ENCODE data around the gene KCNG4. TPM values are rescaled to one million over a fixed set of nuclear protein-coding genes. Genes with fewer than 3 reads are reported as not detected.

The KCNG4 gene
- total and polyA plus RNA-seq, 8 donors = 0.02 TPM; not detected in 7

DNA sequence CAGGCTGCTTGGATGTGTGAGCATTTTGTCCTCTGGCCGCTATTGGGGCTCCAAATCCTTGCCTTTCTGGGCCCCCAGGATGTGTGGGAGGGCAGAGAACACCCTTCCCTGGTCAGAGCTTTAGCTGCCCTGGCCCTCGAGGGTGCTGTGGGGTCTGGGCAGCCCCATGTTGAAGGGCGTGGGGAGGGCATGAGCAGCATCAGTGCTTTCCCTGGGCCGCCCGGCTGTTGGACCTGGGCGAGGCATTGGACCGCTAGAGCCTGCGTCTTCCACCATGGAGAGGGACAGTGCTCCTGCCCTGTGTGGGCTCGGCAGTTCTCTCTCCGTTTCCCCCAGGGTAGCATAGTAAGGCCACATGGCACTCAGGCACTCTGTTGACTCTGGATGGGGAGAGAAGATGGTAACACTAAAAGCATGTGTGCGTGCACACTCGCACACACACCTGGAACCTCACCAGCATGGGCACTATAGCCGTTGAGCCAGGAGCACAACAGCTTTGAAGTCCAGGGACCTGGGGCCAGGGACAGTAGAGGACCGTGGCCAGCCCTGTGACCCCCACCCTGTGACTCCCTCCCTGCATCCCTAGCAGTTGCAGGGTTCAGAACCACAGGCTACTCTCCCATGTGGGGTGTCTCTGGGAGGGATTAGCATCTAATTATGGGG, 42.2 kb downstream of the KCNG4 start:
- DNase-seq = no peak
- WGBS, 2 donors = 89% methylated on average over 14 of the region's 14 CpGs
- FAIRE-seq = no peak
- ATAC-seq = no peak
- Histone ChIP-seq H3K9me3 (no peaks in the 10 kb centered on the region), H3K4me1 (no peaks in the 10 kb centered on the region), H3K27ac (no peak overlapping the region), H3K36me3 (no peaks in the 10 kb centered on the region), H3K27me3 (no peaks in the 10 kb centered on the region), H3K4me3 (no peak overlapping the region)
- intact Hi-C loops (cut with DNase I) = no loop called here
- TF ChIP-seq CTCF (IDR thresholded peaks at IDR 0.05) = no peak

DNA sequence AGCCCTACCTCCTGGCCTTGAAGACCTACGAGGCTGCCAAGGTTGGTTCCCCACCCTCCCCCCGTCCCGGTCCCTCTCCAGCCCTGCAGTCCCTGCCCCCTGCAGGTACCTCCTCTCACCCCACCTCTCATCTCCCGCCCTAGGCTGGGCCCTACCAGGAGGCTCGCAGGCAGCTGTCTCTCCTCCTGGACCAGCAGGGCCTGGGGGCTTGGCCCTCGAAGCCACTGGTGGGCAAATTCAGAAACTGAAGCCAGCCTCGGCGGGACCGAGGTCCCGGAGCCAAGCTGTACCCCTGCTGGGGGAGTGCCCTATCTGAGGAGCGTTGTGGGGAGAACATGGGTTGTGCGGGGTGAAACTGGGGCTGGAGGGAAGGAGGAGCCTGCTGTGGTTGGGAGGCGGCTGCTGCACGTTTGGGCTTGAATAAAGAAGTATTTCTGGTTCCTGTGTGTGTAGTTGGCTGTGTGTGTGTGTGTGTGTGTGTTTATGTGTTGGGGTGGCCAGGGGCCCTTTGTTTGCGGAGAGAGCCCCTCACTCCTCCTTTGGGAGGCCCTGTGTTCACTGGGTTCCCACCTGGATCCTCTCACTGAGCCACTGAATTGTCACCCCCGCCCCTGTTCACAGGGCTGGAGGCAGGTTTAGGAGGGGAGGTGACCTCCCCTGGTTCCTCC, 43.0 kb downstream of the KCNG4 start:
- no peak for DNase-seq
- Histone ChIP-seq H3K36me3 (no peaks in the 10 kb centered on the region), H3K9me3 (no peaks in the 10 kb centered on the region), H3K4me1 (no peaks in the 10 kb centered on the region), H3K27me3 (no peaks in the 10 kb centered on the region), H3K27ac (no peak overlapping the region), H3K4me3 (no peak overlapping the region)
- intact Hi-C loops (cut with DNase I) = no loop called here
- FAIRE-seq = no peak
- no peak for TF ChIP-seq CTCF (IDR thresholded peaks at IDR 0.05)
- no peak for ATAC-seq
- 43 to 63% methylated on average over 15 to 16 of the region's 16 CpGs for WGBS, 2 donors

- Histone ChIP-seq H3K27me3 (no peaks in the 10 kb centered on the region), H3K36me3 (no peaks in the 10 kb centered on the region), H3K9me3 (no peaks in the 10 kb centered on the region), H3K4me3 (no peak overlapping the region), H3K4me1 (no peaks in the 10 kb centered on the region), H3K27ac (no peak overlapping the region)
- intact Hi-C loops (cut with DNase I) = no loop called here
- DNase-seq (no peak), ATAC-seq (no peak), FAIRE-seq (no peak)
- 78 to 91% methylated on average over 15 to 16 of the region's 16 CpGs for WGBS, 2 donors
- no peak for TF ChIP-seq CTCF (IDR thresholded peaks at IDR 0.05)
Observed at GRCh38 chr16:84196101-84196500, 43.7 kb downstream of the KCNG4 start.

DNA sequence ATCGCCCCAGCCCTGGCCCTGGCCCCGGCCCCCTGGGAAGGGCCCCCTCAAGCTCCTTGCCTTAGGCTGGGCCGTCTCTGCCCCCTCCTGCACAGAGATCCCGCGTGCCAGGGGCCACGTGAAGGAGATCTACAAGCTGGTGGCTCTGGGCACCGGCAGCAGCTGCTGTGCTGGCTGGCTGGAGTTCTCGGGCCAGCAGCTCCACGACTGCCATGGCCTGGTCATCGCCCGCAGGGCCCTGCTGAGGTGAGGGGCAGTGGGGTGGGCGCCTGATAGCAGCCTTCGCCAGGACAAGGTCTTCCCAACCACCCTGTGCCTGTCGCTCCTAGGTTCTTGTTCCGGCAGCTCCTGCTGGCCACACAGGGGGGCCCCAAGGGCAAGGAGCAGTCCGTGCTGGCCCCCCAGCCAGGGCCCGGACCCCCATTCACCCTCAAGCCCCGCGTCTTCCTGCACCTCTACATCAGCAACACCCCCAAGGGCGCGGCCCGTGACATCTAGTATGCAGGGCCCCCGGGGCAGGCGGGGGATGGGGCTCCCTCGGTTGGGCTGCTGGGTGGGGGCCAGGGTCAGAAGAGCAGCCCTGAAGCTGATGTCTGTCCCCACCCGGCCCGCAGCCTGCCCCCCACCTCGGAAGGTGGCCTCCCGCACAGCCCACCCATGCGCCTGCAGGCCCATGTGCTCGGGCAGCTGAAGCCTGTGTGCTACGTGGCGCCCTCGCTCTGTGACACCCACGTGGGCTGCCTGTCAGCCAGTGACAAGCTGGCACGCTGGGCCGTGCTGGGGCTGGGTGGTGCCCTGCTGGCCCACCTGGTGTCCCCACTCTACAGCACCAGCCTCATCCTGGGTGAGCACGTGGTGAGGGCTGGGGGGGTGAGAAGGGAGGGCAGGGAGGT, 44.4 kb downstream of the KCNG4 start:
- no peak for ATAC-seq
- FAIRE-seq = no peak
- peak in 1 of 6 donors; percentile 72 for DNase-seq
- Histone ChIP-seq H3K27ac (no peak overlapping the region), H3K27me3 (no peaks in the 10 kb centered on the region), H3K4me3 (no peak overlapping the region), H3K36me3 (no peaks in the 10 kb centered on the region), H3K4me1 (no peaks in the 10 kb centered on the region), H3K9me3 (no peaks in the 10 kb centered on the region)
- 69 to 75% methylated on average over 34 to 38 of the region's 38 CpGs for WGBS, 2 donors
- no peak for TF ChIP-seq CTCF (IDR thresholded peaks at IDR 0.05)
- intact Hi-C loops (cut with DNase I) = no loop called here
